ENCODE results near the gene SMCHD1. TPM values are rescaled to one million over a fixed set of nuclear protein-coding genes. Genes with fewer than 3 reads are reported as not detected.

Gene SMCHD1
- total RNA-seq, 4 donors from 2014 or later = 58.4 to 270 (median 98.6) TPM

- H3K27me3 ChIP-seq = no peaks in the 10 kb centered on the region
- no peak overlapping the region for H3K4me3 ChIP-seq
- intact Hi-C loops (cut with DNase I; ENCODE audit: low total_unique reads) = no loop called here
- no peak for DNase-seq
- no peaks in the 10 kb centered on the region for H3K4me1 ChIP-seq
- H3K9me3 ChIP-seq = no peaks in the 10 kb centered on the region
- H3K36me3 ChIP-seq = no peaks in the 10 kb centered on the region
- no peak overlapping the region for H3K27ac ChIP-seq
- TF ChIP-seq POLR2A (IDR thresholded peaks at IDR 0.05) = no peak
- TF ChIP-seq CTCF (IDR thresholded peaks at IDR 0.05) = no peak
These were observed 30.9 kb downstream of the SMCHD1 start for GRCh38 chr18:2686349-2686968.

- no peaks in the 10 kb centered on the region for H3K4me1 ChIP-seq
- TF ChIP-seq CTCF (IDR thresholded peaks at IDR 0.05) = no peak
- no peak for TF ChIP-seq POLR2A (IDR thresholded peaks at IDR 0.05)
- H3K9me3 ChIP-seq = no peaks in the 10 kb centered on the region
- no peak for DNase-seq
- intact Hi-C loops (cut with DNase I; ENCODE audit: low total_unique reads) = no loop called here
- no peaks in the 10 kb centered on the region for H3K36me3 ChIP-seq
- no peak overlapping the region for H3K27ac ChIP-seq
- H3K27me3 ChIP-seq = no peaks in the 10 kb centered on the region
- no peak overlapping the region for H3K4me3 ChIP-seq
These were observed 32.0 kb downstream of the SMCHD1 start for GRCh38 chr18:2687390-2688001.

GRCh38 chr18:2692508-2692907, 37.0 kb downstream of the SMCHD1 start:
- Histone ChIP-seq H3K36me3 (no peaks in the 10 kb centered on the region), H3K27ac (no peak overlapping the region), H3K27me3 (no peaks in the 10 kb centered on the region), H3K4me3 (no peak overlapping the region), H3K4me1 (no peaks in the 10 kb centered on the region), H3K9me3 (no peaks in the 10 kb centered on the region)
- no peak for DNase-seq
- no peak for TF ChIP-seq POLR2A (IDR thresholded peaks at IDR 0.05)
- TF ChIP-seq CTCF (IDR thresholded peaks at IDR 0.05) = no peak
- intact Hi-C loops (cut with DNase I; ENCODE audit: low total_unique reads) = no loop called here

- no peaks in the 10 kb centered on the region for H3K4me1 ChIP-seq
- no peaks in the 10 kb centered on the region for H3K36me3 ChIP-seq
- no peak overlapping the region for H3K27ac ChIP-seq
- no peaks in the 10 kb centered on the region for H3K27me3 ChIP-seq
- intact Hi-C loops (cut with DNase I; ENCODE audit: low total_unique reads) = no loop called here
- TF ChIP-seq CTCF (IDR thresholded peaks at IDR 0.05) = no peak
- TF ChIP-seq POLR2A (IDR thresholded peaks at IDR 0.05) = no peak
- H3K9me3 ChIP-seq = no peaks in the 10 kb centered on the region
- DNase-seq = no peak
- no peak overlapping the region for H3K4me3 ChIP-seq
These were observed 41.7 kb downstream of the SMCHD1 start for GRCh38 chr18:2697184-2697583.

GRCh38 chr18:2699001-2699400, 43.5 kb downstream of the SMCHD1 start:
- Histone ChIP-seq H3K27me3 (no peaks in the 10 kb centered on the region), H3K27ac (no peak overlapping the region), H3K4me3 (no peak overlapping the region), H3K36me3 (no peaks in the 10 kb centered on the region), H3K4me1 (no peaks in the 10 kb centered on the region), H3K9me3 (no peaks in the 10 kb centered on the region)
- TF ChIP-seq POLR2A (IDR thresholded peaks at IDR 0.05) = no peak
- TF ChIP-seq CTCF (IDR thresholded peaks at IDR 0.05) = no peak
- intact Hi-C loops (cut with DNase I; ENCODE audit: low total_unique reads) = no loop called here
- DNase-seq = no peak

Data from uterus (tissue), 4 donors.